ENCODE measurements around the gene TUBA3C. TPM values are rescaled to one million over a fixed set of nuclear protein-coding genes. Genes with fewer than 3 reads are reported as not detected.
"Not testable (repeated sequence)": the region's sequence is repeated elsewhere in the genome, so short reads cannot be mapped to it uniquely, and the experiment has no call there.

TUBA3C gene
- total RNA-seq, result not detected

DNA sequence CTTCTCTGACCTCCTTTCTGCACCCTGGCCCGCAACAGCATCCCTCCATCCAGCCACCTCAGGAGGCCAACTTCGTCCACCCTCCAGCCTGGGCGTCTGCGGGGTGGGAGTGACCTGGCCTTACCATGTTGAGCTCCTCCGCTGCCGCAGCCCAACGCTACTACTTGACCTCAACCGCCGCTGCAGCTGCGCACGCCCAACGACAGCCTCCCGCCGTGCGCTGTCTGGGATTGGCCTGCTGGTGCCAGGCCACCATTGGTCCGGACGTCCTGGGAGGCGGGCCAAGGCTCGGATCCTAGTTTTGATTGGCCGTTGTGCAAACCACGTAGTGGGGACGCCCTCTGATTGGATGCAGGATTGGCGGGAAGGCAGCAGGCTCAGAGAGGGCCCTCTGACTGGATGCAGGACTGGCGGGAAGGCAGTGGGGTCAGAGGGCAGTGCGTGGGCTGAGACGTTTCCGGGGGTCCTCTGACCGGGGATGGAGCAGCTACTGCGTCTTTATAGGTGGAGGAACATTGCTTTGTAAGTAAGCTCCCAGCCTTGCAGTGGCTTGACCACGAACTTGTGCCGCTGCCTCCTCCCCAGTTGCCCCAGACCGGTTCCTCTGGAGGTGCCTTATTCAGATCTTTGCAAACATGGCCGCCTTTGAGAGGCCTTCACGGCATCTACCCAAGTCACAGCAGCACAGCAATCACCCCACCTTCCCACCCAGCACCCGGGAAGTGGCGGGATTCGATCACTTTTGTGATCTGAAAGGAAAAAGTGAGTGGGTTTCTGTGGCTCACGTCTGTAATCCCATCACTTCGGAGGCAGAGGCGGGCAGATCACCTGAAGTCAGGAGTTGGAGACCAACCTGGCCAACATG, at the start of gene TUBA3C:
TUBA3C (minus strand) TSS at position 204 of the 865 bp plus-strand sequence; CDS start at position 127, 77 bp downstream.
- Histone ChIP-seq H3K36me3 (ENCODE audit: control insufficient read depth in 3 of 3, insufficient read depth in 3 of 3, low read length in 3 of 3) (no peaks in the 10 kb centered on the region), H3K27me3 (ENCODE audit: control insufficient read depth in 3 of 3, insufficient read depth in 3 of 3, low read length in 3 of 3) (no peaks in the 10 kb centered on the region), H3K9me3 (ENCODE audit: control insufficient read depth in 3 of 3, low read length in 3 of 3) (peaks cover 0 to under 1% (median 0%) of the 10 kb centered on the region in 3 donors), H3K9ac (ENCODE audit: low read depth in 1 of 3, low read length in 3 of 3) (no peak within 1 kb of the TSS), H3K4me3 (ENCODE audit: low read length in 3 of 3) (no peak within 1 kb of the TSS), H3K27ac (ENCODE audit: low read depth, low read length) (no peak within 1 kb of the TSS), H3K4me1 (ENCODE audit: control insufficient read depth in 3 of 3, insufficient read depth in 3 of 3, low read length in 3 of 3) (no peaks in the 10 kb centered on the region)

DNA sequence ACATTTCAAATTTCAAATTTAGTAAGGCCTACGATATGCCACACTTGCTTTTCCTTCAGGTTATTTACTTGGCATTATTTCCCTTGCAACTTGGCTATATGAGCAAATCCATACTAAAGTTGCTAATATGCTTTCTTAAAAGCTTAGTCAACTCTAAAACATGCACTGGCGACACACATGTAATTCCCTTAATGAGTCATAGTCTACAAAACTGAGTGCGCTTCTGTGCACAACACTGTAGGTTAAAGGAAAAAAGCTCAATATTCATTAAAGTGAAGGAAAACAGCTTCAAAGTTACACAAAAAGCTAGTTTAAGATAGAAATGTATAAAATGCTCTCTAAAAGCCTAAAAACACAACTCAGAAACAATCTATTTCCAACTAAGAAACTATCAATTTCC, 25.8 kb upstream of the TUBA3C start:
- H3K9me3 ChIP-seq (ENCODE audit: control insufficient read depth in 3 of 3, low read length in 3 of 3); H3K4me1 ChIP-seq (ENCODE audit: control insufficient read depth in 3 of 3, insufficient read depth in 3 of 3, low read length in 3 of 3); H3K4me3 ChIP-seq (ENCODE audit: low read length in 3 of 3); H3K36me3 ChIP-seq (ENCODE audit: control insufficient read depth in 3 of 3, insufficient read depth in 3 of 3, low read length in 3 of 3); H3K9ac ChIP-seq (ENCODE audit: low read depth in 1 of 3, low read length in 3 of 3); H3K27me3 ChIP-seq (ENCODE audit: control insufficient read depth in 3 of 3, insufficient read depth in 3 of 3, low read length in 3 of 3); H3K27ac ChIP-seq (ENCODE audit: low read depth, low read length): not testable (repeated sequence)

DNA sequence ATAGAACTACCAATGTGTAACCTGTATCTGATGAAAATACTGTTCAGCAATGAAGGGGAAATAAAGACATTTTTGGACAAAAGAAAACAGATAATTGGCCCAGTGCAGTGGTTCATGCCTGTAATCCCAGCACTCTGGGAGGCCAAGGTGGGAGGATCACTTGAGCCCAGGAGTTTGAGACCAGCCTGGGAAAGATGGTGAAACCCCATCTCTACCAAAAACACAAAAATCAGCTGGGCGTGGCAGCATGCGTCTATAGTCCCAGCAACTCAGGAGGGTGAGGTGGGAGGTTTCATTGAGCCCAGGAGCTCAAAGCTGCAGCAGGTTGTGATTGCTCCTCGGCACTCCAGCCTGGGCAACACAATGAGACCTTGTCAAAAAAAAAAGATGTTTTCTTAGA, 11.0 kb upstream of the TUBA3C start:
- H3K4me3 ChIP-seq (ENCODE audit: low read length in 3 of 3); H3K9me3 ChIP-seq (ENCODE audit: control insufficient read depth in 3 of 3, low read length in 3 of 3); H3K36me3 ChIP-seq (ENCODE audit: control insufficient read depth in 3 of 3, insufficient read depth in 3 of 3, low read length in 3 of 3); H3K4me1 ChIP-seq (ENCODE audit: control insufficient read depth in 3 of 3, insufficient read depth in 3 of 3, low read length in 3 of 3); H3K27me3 ChIP-seq (ENCODE audit: control insufficient read depth in 3 of 3, insufficient read depth in 3 of 3, low read length in 3 of 3); H3K9ac ChIP-seq (ENCODE audit: low read depth in 1 of 3, low read length in 3 of 3); H3K27ac ChIP-seq (ENCODE audit: low read depth, low read length): not testable (repeated sequence)

DNA sequence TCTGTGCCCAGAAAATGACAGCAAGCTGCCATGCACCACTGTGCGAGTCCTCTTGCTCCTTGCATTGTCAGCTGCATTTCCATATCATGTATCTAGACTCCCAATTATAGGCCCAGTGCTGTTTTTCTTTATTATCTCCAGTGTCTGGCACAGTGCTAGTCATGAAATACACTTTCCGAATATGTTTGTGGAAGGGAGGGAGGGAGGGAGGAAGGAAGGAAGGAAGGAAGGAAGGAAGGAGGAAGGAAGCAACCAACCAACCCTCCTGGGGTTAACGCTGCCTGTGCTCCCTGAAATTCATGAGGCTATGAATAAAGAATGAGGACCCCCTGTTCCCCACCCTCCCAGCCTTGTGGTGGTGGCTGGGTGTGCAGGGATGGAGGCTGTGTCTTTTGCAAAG, 8.3 kb upstream of the TUBA3C start:
- H3K27ac ChIP-seq (ENCODE audit: low read depth, low read length); H3K4me1 ChIP-seq (ENCODE audit: control insufficient read depth in 3 of 3, insufficient read depth in 3 of 3, low read length in 3 of 3); H3K9ac ChIP-seq (ENCODE audit: low read depth in 1 of 3, low read length in 3 of 3); H3K27me3 ChIP-seq (ENCODE audit: control insufficient read depth in 3 of 3, insufficient read depth in 3 of 3, low read length in 3 of 3); H3K9me3 ChIP-seq (ENCODE audit: control insufficient read depth in 3 of 3, low read length in 3 of 3); H3K4me3 ChIP-seq (ENCODE audit: low read length in 3 of 3); H3K36me3 ChIP-seq (ENCODE audit: control insufficient read depth in 3 of 3, insufficient read depth in 3 of 3, low read length in 3 of 3): not testable (repeated sequence)

DNA sequence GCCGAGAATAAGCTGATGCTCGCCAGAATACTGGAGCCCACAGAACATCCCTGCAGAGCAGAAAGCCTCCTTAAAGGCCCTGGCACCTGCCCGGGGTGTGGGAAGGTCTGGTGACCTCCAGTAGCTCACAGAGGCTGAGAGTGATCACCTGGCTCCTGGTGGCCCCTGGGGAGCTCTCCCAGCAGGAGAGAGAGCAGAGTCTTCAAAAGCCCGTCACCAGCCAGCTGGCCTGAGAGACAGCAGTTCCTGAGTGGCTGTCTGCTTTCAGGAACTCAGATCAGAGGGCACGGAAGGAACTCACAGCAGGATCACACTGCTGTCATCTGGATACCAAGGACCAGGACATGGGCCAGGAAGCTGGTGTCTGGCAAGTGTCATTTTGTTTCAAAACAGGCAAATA, 7.7 kb upstream of the TUBA3C start:
- H3K4me1 ChIP-seq (ENCODE audit: control insufficient read depth in 3 of 3, insufficient read depth in 3 of 3, low read length in 3 of 3); H3K36me3 ChIP-seq (ENCODE audit: control insufficient read depth in 3 of 3, insufficient read depth in 3 of 3, low read length in 3 of 3); H3K9ac ChIP-seq (ENCODE audit: low read depth in 1 of 3, low read length in 3 of 3); H3K4me3 ChIP-seq (ENCODE audit: low read length in 3 of 3); H3K9me3 ChIP-seq (ENCODE audit: control insufficient read depth in 3 of 3, low read length in 3 of 3); H3K27me3 ChIP-seq (ENCODE audit: control insufficient read depth in 3 of 3, insufficient read depth in 3 of 3, low read length in 3 of 3); H3K27ac ChIP-seq (ENCODE audit: low read depth, low read length): not testable (repeated sequence)

DNA sequence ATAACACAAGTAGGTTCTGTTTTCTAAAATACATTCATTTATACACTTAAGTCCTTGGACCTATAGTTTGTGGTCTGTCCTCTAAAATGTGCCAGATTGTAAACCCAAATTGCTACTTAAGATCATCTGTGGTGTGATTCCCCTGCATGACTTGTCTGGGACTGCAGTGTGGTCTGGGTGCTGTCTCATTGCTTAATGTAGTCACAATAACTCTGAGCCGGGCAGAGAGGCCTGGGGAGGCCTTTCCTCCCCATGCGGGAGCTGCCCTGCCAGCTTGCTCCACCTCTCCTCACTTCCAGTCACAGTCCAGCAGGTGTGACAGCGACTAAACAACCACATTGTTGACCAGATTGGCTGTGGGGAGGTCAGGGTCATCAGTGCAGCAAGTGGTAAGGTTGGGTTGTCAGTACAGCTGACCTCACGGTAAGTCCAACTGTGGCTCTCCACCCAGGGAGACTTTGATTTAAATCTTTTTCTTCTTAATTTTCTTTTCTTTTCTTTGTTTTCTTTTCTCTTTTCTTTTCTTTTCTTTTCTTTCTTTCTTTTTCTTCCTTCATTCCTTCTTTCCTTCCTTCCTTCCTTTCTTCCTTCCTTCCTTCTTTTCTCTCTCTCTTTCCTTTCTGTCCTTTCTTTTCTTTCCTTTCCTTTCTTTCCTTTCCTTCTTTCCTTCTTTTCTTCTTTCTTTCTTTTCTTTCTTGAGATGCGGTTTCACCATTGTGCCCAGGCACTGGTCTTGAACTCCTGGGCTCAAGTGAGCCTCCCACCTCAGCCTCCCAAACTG, 4.4 kb upstream of the TUBA3C start:
- Histone ChIP-seq H3K36me3 (ENCODE audit: control insufficient read depth in 3 of 3, insufficient read depth in 3 of 3, low read length in 3 of 3) (no peaks in the 10 kb centered on the region), H3K9ac (ENCODE audit: low read depth in 1 of 3, low read length in 3 of 3) (no peak overlapping the region), H3K27ac (ENCODE audit: low read depth, low read length) (no peak overlapping the region), H3K9me3 (ENCODE audit: control insufficient read depth in 3 of 3, low read length in 3 of 3) (no peaks in the 10 kb centered on the region), H3K4me3 (ENCODE audit: low read length in 3 of 3) (no peak overlapping the region), H3K4me1 (ENCODE audit: control insufficient read depth in 3 of 3, insufficient read depth in 3 of 3, low read length in 3 of 3) (no peaks in the 10 kb centered on the region), H3K27me3 (ENCODE audit: control insufficient read depth in 3 of 3, insufficient read depth in 3 of 3, low read length in 3 of 3) (no peaks in the 10 kb centered on the region)

DNA sequence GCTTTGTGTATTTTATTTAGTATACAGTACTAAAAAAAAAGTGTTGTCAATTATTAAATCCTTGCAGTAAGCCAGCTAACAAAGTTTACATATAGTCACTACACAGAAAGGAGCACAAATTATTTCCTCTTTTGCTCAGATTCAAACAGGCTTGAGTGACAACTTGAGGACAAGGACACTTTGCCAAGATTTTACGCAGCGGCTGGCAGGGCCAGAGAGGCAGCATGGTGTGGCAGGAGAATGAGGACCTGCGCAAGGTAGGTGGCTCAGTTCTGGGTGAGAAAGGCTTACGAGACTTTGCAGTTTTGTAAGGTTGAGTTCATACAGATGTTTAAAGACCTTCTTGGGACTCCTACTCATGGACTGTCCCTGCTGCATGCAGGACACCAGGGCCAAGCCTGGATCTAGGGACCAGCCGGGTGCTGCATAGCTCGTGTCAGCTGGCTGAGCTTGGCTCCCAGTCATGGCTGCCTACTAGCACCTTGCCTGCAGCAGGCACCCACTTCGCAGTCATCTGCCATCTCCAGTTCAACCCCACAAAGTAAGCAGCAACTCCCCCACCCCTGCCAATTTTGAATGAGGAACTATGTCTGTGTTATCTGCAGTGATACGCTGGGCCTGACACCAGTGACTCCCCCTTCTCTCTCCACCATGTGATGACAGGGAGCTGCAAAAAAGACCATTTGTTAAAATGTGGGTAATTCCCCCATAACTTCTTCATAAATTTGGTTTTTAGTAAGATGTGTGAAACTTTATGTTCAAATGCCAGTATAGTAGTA, 3.7 kb upstream of the TUBA3C start:
- Histone ChIP-seq H3K27me3 (ENCODE audit: control insufficient read depth in 3 of 3, insufficient read depth in 3 of 3, low read length in 3 of 3) (no peaks in the 10 kb centered on the region), H3K4me3 (ENCODE audit: low read length in 3 of 3) (no peak overlapping the region), H3K27ac (ENCODE audit: low read depth, low read length) (no peak overlapping the region), H3K4me1 (ENCODE audit: control insufficient read depth in 3 of 3, insufficient read depth in 3 of 3, low read length in 3 of 3) (no peaks in the 10 kb centered on the region), H3K9ac (ENCODE audit: low read depth in 1 of 3, low read length in 3 of 3) (no peak overlapping the region), H3K36me3 (ENCODE audit: control insufficient read depth in 3 of 3, insufficient read depth in 3 of 3, low read length in 3 of 3) (no peaks in the 10 kb centered on the region), H3K9me3 (ENCODE audit: control insufficient read depth in 3 of 3, low read length in 3 of 3) (no peaks in the 10 kb centered on the region)

DNA sequence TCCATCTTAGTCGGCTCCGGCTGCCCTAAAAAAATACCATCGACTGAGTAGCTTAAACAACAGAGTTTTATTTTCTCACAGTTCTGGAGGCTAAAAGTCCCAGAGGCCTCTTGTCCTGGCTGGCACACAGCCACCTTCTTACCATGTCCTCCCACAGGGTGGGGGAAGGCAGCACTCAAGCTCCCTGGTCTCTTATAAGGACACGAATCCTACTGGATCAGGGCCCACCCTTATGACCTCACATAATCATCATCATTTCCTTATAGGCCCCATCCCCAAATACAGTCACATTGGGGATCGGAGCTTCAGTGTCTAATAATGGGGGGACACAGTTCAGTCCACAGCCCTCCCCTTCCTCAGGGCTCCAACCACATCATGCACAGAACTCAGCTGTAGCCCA, 2.6 kb upstream of the TUBA3C start:
- no peak overlapping the region for H3K27ac ChIP-seq (ENCODE audit: low read depth, low read length)
- H3K9ac ChIP-seq (ENCODE audit: low read depth in 1 of 3, low read length in 3 of 3), result no peak overlapping the region
- H3K9me3 ChIP-seq (ENCODE audit: control insufficient read depth in 3 of 3, low read length in 3 of 3), result no peaks in the 10 kb centered on the region
- no peaks in the 10 kb centered on the region for H3K27me3 ChIP-seq (ENCODE audit: control insufficient read depth in 3 of 3, insufficient read depth in 3 of 3, low read length in 3 of 3)
- H3K4me3 ChIP-seq (ENCODE audit: low read length in 3 of 3), result no peak overlapping the region
- no peaks in the 10 kb centered on the region for H3K4me1 ChIP-seq (ENCODE audit: control insufficient read depth in 3 of 3, insufficient read depth in 3 of 3, low read length in 3 of 3)
- H3K36me3 ChIP-seq (ENCODE audit: control insufficient read depth in 3 of 3, insufficient read depth in 3 of 3, low read length in 3 of 3), result no peaks in the 10 kb centered on the region

DNA sequence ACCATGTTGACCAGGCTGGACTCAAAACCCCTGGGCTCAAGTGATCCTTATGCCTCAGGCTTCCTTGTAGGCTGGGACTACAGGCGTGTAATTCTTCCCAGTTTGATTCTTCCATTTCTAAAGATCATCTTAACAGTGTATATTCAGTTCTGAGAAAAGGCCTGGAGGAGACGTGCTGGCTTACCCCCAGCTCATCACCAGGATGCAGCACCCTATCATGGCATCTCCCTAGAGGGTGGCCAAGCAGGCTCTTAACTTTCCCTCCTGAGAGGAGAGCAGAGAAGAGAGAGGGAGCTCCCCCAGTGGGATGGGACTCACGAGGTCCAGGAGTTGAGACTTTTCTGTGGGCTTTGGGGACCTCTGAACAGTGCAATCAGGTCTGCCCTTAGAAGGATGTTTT, 2.1 kb upstream of the TUBA3C start:
- Histone ChIP-seq H3K27me3 (ENCODE audit: control insufficient read depth in 3 of 3, insufficient read depth in 3 of 3, low read length in 3 of 3) (no peaks in the 10 kb centered on the region), H3K4me3 (ENCODE audit: low read length in 3 of 3) (no peak overlapping the region), H3K9ac (ENCODE audit: low read depth in 1 of 3, low read length in 3 of 3) (no peak overlapping the region), H3K27ac (ENCODE audit: low read depth, low read length) (no peak overlapping the region), H3K4me1 (ENCODE audit: control insufficient read depth in 3 of 3, insufficient read depth in 3 of 3, low read length in 3 of 3) (no peaks in the 10 kb centered on the region), H3K9me3 (ENCODE audit: control insufficient read depth in 3 of 3, low read length in 3 of 3) (no peaks in the 10 kb centered on the region), H3K36me3 (ENCODE audit: control insufficient read depth in 3 of 3, insufficient read depth in 3 of 3, low read length in 3 of 3) (no peaks in the 10 kb centered on the region)

DNA sequence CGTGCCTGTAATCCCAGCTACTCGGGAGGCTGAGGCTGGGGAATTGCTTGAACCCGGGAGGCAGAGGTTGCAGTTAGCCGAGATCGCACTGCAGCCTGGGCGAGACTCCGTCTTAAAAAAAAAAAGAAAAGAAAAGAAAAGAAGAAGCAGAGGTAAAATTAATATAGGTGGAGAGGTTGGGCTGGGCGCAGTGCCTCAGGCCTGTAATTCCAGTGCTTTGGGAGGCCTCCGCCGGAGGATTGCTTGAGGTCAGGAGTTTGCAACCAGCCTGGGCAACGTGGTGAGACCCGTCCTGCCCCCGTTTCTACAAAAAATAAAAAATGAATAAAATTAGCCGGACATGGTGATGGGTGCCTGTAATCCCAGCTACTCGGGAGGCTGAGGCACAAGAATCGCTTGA, 912 bp upstream of the TUBA3C start:
- H3K27ac ChIP-seq (ENCODE audit: low read depth, low read length), result no peak overlapping the region
- no peaks in the 10 kb centered on the region for H3K9me3 ChIP-seq (ENCODE audit: control insufficient read depth in 3 of 3, low read length in 3 of 3)
- H3K27me3 ChIP-seq (ENCODE audit: control insufficient read depth in 3 of 3, insufficient read depth in 3 of 3, low read length in 3 of 3), result no peaks in the 10 kb centered on the region
- no peak overlapping the region for H3K4me3 ChIP-seq (ENCODE audit: low read length in 3 of 3)
- H3K9ac ChIP-seq (ENCODE audit: low read depth in 1 of 3, low read length in 3 of 3), result no peak overlapping the region
- no peaks in the 10 kb centered on the region for H3K4me1 ChIP-seq (ENCODE audit: control insufficient read depth in 3 of 3, insufficient read depth in 3 of 3, low read length in 3 of 3)
- no peaks in the 10 kb centered on the region for H3K36me3 ChIP-seq (ENCODE audit: control insufficient read depth in 3 of 3, insufficient read depth in 3 of 3, low read length in 3 of 3)
